Measurements from ENCODE around the gene FAM222A.

FAM222A gene

GRCh38 chr12:109804820-109805761 lies 91.5 kb downstream of the FAM222A start:
- DNase-seq (ENCODE audit: low read depth in 2 of 2), result peak; percentile 64
- H3K4me3 ChIP-seq (replicated peaks in 1 of 2; ENCODE audit: low read depth in 2 of 2, low read length in 2 of 2), result no peak overlapping the region
- peak; percentile 99 for TF ChIP-seq CTCF (IDR thresholded peaks at IDR 0.05; ENCODE audit: low read depth, low read length)

- TF ChIP-seq CTCF (IDR thresholded peaks at IDR 0.05; ENCODE audit: low read depth, low read length), result no peak
- DNase-seq (ENCODE audit: low read depth in 2 of 2), result no peak
- no peak overlapping the region for H3K4me3 ChIP-seq (replicated peaks in 1 of 2; ENCODE audit: low read depth in 2 of 2, low read length in 2 of 2)
These were observed 94.5 kb downstream of the FAM222A start for GRCh38 chr12:109807954-109808643.

GRCh38 chr12:109808876-109809646 lies 95.4 kb downstream of the FAM222A start:
- no peak for TF ChIP-seq CTCF (IDR thresholded peaks at IDR 0.05; ENCODE audit: low read depth, low read length)
- no peak for DNase-seq (ENCODE audit: low read depth in 2 of 2)
- no peak overlapping the region for H3K4me3 ChIP-seq (replicated peaks in 1 of 2; ENCODE audit: low read depth in 2 of 2, low read length in 2 of 2)

- no peak for TF ChIP-seq CTCF (IDR thresholded peaks at IDR 0.05; ENCODE audit: low read depth, low read length)
- H3K4me3 ChIP-seq (replicated peaks in 1 of 2; ENCODE audit: low read depth in 2 of 2, low read length in 2 of 2), result no peak overlapping the region
- DNase-seq (ENCODE audit: low read depth in 2 of 2), result no peak
These were observed 97.5 kb downstream of the FAM222A start for GRCh38 chr12:109810954-109811623.

- TF ChIP-seq CTCF (IDR thresholded peaks at IDR 0.05; ENCODE audit: low read depth, low read length), result peak; percentile 12
- no peak overlapping the region for H3K4me3 ChIP-seq (replicated peaks in 1 of 2; ENCODE audit: low read depth in 2 of 2, low read length in 2 of 2)
- DNase-seq (ENCODE audit: low read depth in 2 of 2), result no peak
These were observed 98.0 kb downstream of the FAM222A start for GRCh38 chr12:109811624-109811995.

- TF ChIP-seq CTCF (IDR thresholded peaks at IDR 0.05; ENCODE audit: low read depth, low read length), result no peak
- no peak for DNase-seq (ENCODE audit: low read depth in 2 of 2)
- H3K4me3 ChIP-seq (replicated peaks in 1 of 2; ENCODE audit: low read depth in 2 of 2, low read length in 2 of 2), result no peak overlapping the region
These were observed 100.3 kb downstream of the FAM222A start for GRCh38 chr12:109813810-109814416.

Data from cardiac fibroblast (primary cell).